Measurements from ENCODE around the gene DAPP1. TPM values are rescaled to one million over a fixed set of nuclear protein-coding genes. Genes with fewer than 3 reads are reported as not detected.

DAPP1 gene
- total RNA-seq, 1 donor from 2014 or later = not detected

DNA sequence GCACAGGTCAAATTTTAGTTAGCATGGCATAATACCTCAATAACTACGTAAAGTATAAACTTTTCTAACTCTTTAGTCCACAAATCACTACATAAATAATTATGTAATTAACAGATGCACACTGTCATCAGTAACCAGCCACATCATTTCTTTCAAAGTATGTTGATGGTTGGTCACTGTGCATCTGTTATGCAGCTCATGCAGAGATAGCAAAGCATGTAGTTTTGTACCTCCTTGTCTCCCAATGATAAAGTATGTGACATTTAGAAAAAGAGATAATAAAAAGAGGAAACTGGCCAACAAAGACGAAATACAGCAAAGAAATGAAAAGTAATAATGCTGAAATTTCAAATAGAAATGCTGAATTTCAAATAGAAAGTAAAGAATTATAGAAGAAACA lies 74.7 kb downstream of the DAPP1 start:
- peaks cover 10% of the 10 kb centered on the region for H3K4me1 Mint-ChIP-seq (ENCODE audit: low read depth, unreplicated experiment)
- peaks cover 7% of the 10 kb centered on the region for H3K9me3 Mint-ChIP-seq (ENCODE audit: unreplicated experiment)
- no peaks in the 10 kb centered on the region for H3K36me3 Mint-ChIP-seq (ENCODE audit: unreplicated experiment)

GRCh38 chr4:99893029-99893428 lies 76.4 kb downstream of the DAPP1 start:
- Mint-ChIP-seq H3K4me3 (ENCODE audit: unreplicated experiment) (peak overlapping the region; percentile 97), H3K27me3 (ENCODE audit: unreplicated experiment) (peaks cover 10% of the 10 kb centered on the region), H3K9me3 (ENCODE audit: unreplicated experiment) (peaks cover 7% of the 10 kb centered on the region), H3K4me1 (ENCODE audit: low read depth, unreplicated experiment) (peaks cover 10% of the 10 kb centered on the region), H3K36me3 (ENCODE audit: unreplicated experiment) (no peaks in the 10 kb centered on the region), H3K27ac (ENCODE audit: unreplicated experiment) (peak overlapping the region; percentile 90)
- TF ChIP-seq CTCF (IDR thresholded peaks at IDR 0.05; ENCODE audit: partially characterized antibody, unreplicated experiment) = no peak
- DNase-seq = no peak

More for the DNA sequence above, 74.7 kb downstream of the DAPP1 start:
- peaks cover 10% of the 10 kb centered on the region for H3K27me3 Mint-ChIP-seq (ENCODE audit: unreplicated experiment)
- DNase-seq = no peak
- H3K27ac Mint-ChIP-seq (ENCODE audit: unreplicated experiment) = no peak overlapping the region
- no peak overlapping the region for H3K4me3 Mint-ChIP-seq (ENCODE audit: unreplicated experiment)
- no peak for TF ChIP-seq CTCF (IDR thresholded peaks at IDR 0.05; ENCODE audit: partially characterized antibody, unreplicated experiment)

- peaks cover 10% of the 10 kb centered on the region for H3K4me1 Mint-ChIP-seq (ENCODE audit: low read depth, unreplicated experiment)
- no peaks in the 10 kb centered on the region for H3K36me3 Mint-ChIP-seq (ENCODE audit: unreplicated experiment)
- H3K4me3 Mint-ChIP-seq (ENCODE audit: unreplicated experiment) = peak overlapping the region; percentile 97
- peaks cover 10% of the 10 kb centered on the region for H3K27me3 Mint-ChIP-seq (ENCODE audit: unreplicated experiment)
- TF ChIP-seq CTCF (IDR thresholded peaks at IDR 0.05; ENCODE audit: partially characterized antibody, unreplicated experiment) = no peak
- H3K9me3 Mint-ChIP-seq (ENCODE audit: unreplicated experiment) = peaks cover 7% of the 10 kb centered on the region
- H3K27ac Mint-ChIP-seq (ENCODE audit: unreplicated experiment) = peak overlapping the region; percentile 90
- no peak for DNase-seq
Observed at GRCh38 chr4:99893839-99894160, 77.2 kb downstream of the DAPP1 start.

GRCh38 chr4:99894161-99894997 lies 77.8 kb downstream of the DAPP1 start, which contains the start of gene LAMTOR3:
TSS of gene LAMTOR3 (minus strand) at chr4:99894427. CDS start at chr4:99893963, 464 bp downstream.
- peak within 1 kb of the TSS; percentile 97 for H3K4me3 Mint-ChIP-seq (ENCODE audit: unreplicated experiment)
- peaks cover 10% of the 10 kb centered on the region for H3K27me3 Mint-ChIP-seq (ENCODE audit: unreplicated experiment)
- H3K9me3 Mint-ChIP-seq (ENCODE audit: unreplicated experiment) = peaks cover 7% of the 10 kb centered on the region
- DNase-seq = peak; percentile 89
- peaks cover 10% of the 10 kb centered on the region for H3K4me1 Mint-ChIP-seq (ENCODE audit: low read depth, unreplicated experiment)
- TF ChIP-seq CTCF (IDR thresholded peaks at IDR 0.05; ENCODE audit: partially characterized antibody, unreplicated experiment) = no peak
- no peaks in the 10 kb centered on the region for H3K36me3 Mint-ChIP-seq (ENCODE audit: unreplicated experiment)
- H3K27ac Mint-ChIP-seq (ENCODE audit: unreplicated experiment) = peak within 1 kb of the TSS; percentile 97

DNA sequence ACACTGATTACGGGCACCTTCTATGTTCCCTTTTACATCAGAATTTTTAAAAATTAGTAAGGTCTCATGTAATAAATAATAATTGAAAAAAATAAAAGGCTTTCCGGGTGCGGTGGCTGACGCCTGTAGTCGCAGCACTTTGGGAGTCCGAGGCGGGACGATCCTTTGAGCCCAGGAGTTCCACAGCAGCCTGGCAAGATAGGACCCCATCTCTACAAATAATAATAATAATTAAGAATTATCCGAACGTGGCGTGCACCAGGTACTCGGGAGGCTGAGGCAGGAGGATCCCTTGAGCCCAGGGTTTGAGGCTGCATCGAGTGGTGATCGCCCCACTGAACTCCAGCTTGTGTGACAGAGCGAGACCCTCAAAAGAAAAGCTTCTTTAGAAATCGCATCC lies 78.4 kb downstream of the DAPP1 start:
- H3K27ac Mint-ChIP-seq (ENCODE audit: unreplicated experiment) = peak overlapping the region; percentile 97
- peaks cover 10% of the 10 kb centered on the region for H3K27me3 Mint-ChIP-seq (ENCODE audit: unreplicated experiment)
- no peak for TF ChIP-seq CTCF (IDR thresholded peaks at IDR 0.05; ENCODE audit: partially characterized antibody, unreplicated experiment)
- H3K4me3 Mint-ChIP-seq (ENCODE audit: unreplicated experiment) = peak overlapping the region; percentile 91
- peaks cover 7% of the 10 kb centered on the region for H3K9me3 Mint-ChIP-seq (ENCODE audit: unreplicated experiment)
- DNase-seq = no peak
- H3K36me3 Mint-ChIP-seq (ENCODE audit: unreplicated experiment) = no peaks in the 10 kb centered on the region
- peaks cover 10% of the 10 kb centered on the region for H3K4me1 Mint-ChIP-seq (ENCODE audit: low read depth, unreplicated experiment)

Data from glutamatergic neuron (in vitro differentiated cells).